A549 (cell line): ENCODE measurements around the gene ELOVL5.

Experiments
- CTCF ChIP-seq: fragments of >200 bp; sonication (Bioruptor Twin); formaldehyde crosslinking; IDR thresholded peaks from 3 replicates; pipeline ENCODE4 v1.5.1; 2016
- MYC ChIP-seq: IDR thresholded peaks from 2 replicates; pipeline ENCODE4 v1.6.1; 2012; ENCODE audit warnings: mild to moderate bottlenecking, inconsistent platforms, low read length, improper control_type of control experiment, borderline replicate concordance
- POLR2AphosphoS2 ChIP-seq: conservative IDR thresholded peaks from 2 replicates; pipeline ENCODE4 v1.6.1; 2012; ENCODE audit warnings: low read length, improper control_type of control experiment, inconsistent platforms
- REST ChIP-seq: fragments of 200-600 bp; sonication (generic); IDR thresholded peaks from 2 replicates; pipeline ENCODE4 v1.6.1; 2016; ENCODE audit warnings: antibody characterized with exemption, mild to moderate bottlenecking, moderate library complexity

- TF ChIP-seq POLR2AphosphoS2 (no peak), REST (no peak), CTCF (no peak), MYC (no peak)
Measured at GRCh38 chr6:53322188-53323029, 26.3 kb downstream of the ELOVL5 start.
